Activated CD4-positive, CD25-positive, alpha-beta regulatory T cell treated with anti-CD3 and anti-CD28 coated beads, Interleukin-2, amount 50 U/mL, for 24 hours (primary cell): ENCODE data around the gene KPNA6.

ENCODE experiments used
- ATAC-seq, 2 donors: fragments of 150-1000 bp; cut with Tn5 transposase; one replicate each; pipeline ENCODE4 v1.10.0; 2021; ENCODE audit warnings: mild to moderate bottlenecking in 1 of 2, moderate library complexity in 1 of 2

The KPNA6 gene

GRCh38 chr1:32194984-32195383, 87.1 kb downstream of the KPNA6 start:
- no peak for ATAC-seq

GRCh38 chr1:32195531-32195930, 87.7 kb downstream of the KPNA6 start:
- ATAC-seq = no peak

GRCh38 chr1:32195972-32196823, 88.3 kb downstream of the KPNA6 start:
- ATAC-seq = no peak

- ATAC-seq = no peak
Observed at GRCh38 chr1:32197074-32197473, 89.2 kb downstream of the KPNA6 start.

- no peak for ATAC-seq
Observed at GRCh38 chr1:32197837-32198236, 90.0 kb downstream of the KPNA6 start.

GRCh38 chr1:32198237-32199042, 90.6 kb downstream of the KPNA6 start:
- no peak for ATAC-seq

- ATAC-seq = no peak
Observed at GRCh38 chr1:32199043-32199716, 91.3 kb downstream of the KPNA6 start.

GRCh38 chr1:32199717-32200072, 91.8 kb downstream of the KPNA6 start:
- ATAC-seq = no peak

- ATAC-seq = peak; percentile 34 to 44
Observed at GRCh38 chr1:32200226-32201010, 92.6 kb downstream of the KPNA6 start, which contains the start of gene CCDC28B. CCDC28B (plus strand) TSS chr1:32200595; CDS start chr1:32201936, 1,341 bp downstream.

- peak; percentile 50 to 52 for ATAC-seq
Observed at GRCh38 chr1:32201011-32201855, 93.4 kb downstream of the KPNA6 start.

GRCh38 chr1:32204943-32205361, 97.1 kb downstream of the KPNA6 start:
- no peak for ATAC-seq

- peak; percentile 77 to 79 for ATAC-seq
Observed at GRCh38 chr1:32205401-32206370, 97.8 kb downstream of the KPNA6 start, which contains the start of gene IQCC. IQCC (plus strand) TSS chr1:32205671; CDS start chr1:32205682, 11 bp downstream.

GRCh38 chr1:32208469-32208868, 100.6 kb downstream of the KPNA6 start:
- ATAC-seq = no peak

GRCh38 chr1:32208891-32209328, 101.1 kb downstream of the KPNA6 start, which contains the start of gene DCDC2B:
DCDC2B (plus strand) TSS chr1:32209089; CDS start chr1:32209094, 5 bp downstream.
- no peak for ATAC-seq

GRCh38 chr1:32215629-32216480, 108.0 kb downstream of the KPNA6 start:
- ATAC-seq = peak; percentile 80 to 83

GRCh38 chr1:32216566-32216965, 108.7 kb downstream of the KPNA6 start:
- no peak for ATAC-seq

- ATAC-seq = no peak
Observed at GRCh38 chr1:32219022-32219421, 111.2 kb downstream of the KPNA6 start.

GRCh38 chr1:32220746-32221580, 113.1 kb downstream of the KPNA6 start:
- ATAC-seq = no peak
